Panc1 (cell line): ENCODE measurements around the gene RC3H1.

Source experiments
- CTCF ChIP-seq: fragments of 450-650 bp; IDR thresholded peaks from 2 replicates; pipeline ENCODE4 v1.5.1; 2017; ENCODE audit warnings: mild to moderate bottlenecking
- POLR2AphosphoS5 ChIP-seq: IDR thresholded peaks from 2 replicates; pipeline ENCODE4 v1.6.1; 2012; ENCODE audit warnings: mild to moderate bottlenecking, low read depth, low read length, moderate library complexity
- REST ChIP-seq, 2 experiments: IDR thresholded peaks; 2 replicates each; pipeline ENCODE4 v1.6.1; 2011 to 2012; ENCODE audit warnings: low read depth in 2 of 2, control low read depth in 1 of 2, low read length in 1 of 2, mild to moderate bottlenecking in 1 of 2, moderate library complexity in 1 of 2; ENCODE audit not compliant: insufficient read depth in 1 of 2
- TCF7L2 ChIP-seq: IDR thresholded peaks from 2 replicates; pipeline ENCODE4 v1.6.1; 2011; ENCODE audit warnings: mild to moderate bottlenecking, low read depth, low read length, inconsistent platforms

GRCh38 chr1:173884701-173885100 lies 137.5 kb downstream of the RC3H1 start:
- no peak for TF ChIP-seq CTCF
- TF ChIP-seq POLR2AphosphoS5 = no peak
- no peak for TF ChIP-seq TCF7L2
- TF ChIP-seq REST (IDR thresholded peaks at IDR 0.05; ENCODE audit: insufficient read depth in 1 of 2, low read depth in 2 of 2, low read length in 1 of 2) = no peak
